Parathyroid adenoma (tissue), 2 donors: ENCODE data around the gene HOXA7.

Source experiments
- H2AFZ ChIP-seq: fragments of 300-600 bp; sonication (generic); one replicate; pipeline ENCODE4 v1.7.0; 2017; ENCODE audit warnings: antibody characterized with exemption, mild to moderate bottlenecking
- H3K27ac ChIP-seq: fragments of 300-600 bp; sonication (generic); one replicate; pipeline ENCODE4 v1.7.0; 2017
- H3K27me3 ChIP-seq: fragments of 300-600 bp; sonication (generic); one replicate; pipeline ENCODE4 v1.7.0; 2017; ENCODE audit warnings: low read length; ENCODE audit not compliant: control insufficient read depth, insufficient read depth
- H3K36me3 ChIP-seq: fragments of 300-600 bp; sonication (generic); one replicate; pipeline ENCODE4 v1.7.0; 2017; ENCODE audit warnings: low read length; ENCODE audit not compliant: control insufficient read depth, insufficient read depth
- H3K4me1 ChIP-seq: fragments of 300-600 bp; sonication (generic); one replicate; pipeline ENCODE4 v1.7.0; 2017; ENCODE audit warnings: control low read depth
- H3K4me2 ChIP-seq: fragments of 300-600 bp; sonication (generic); one replicate; pipeline ENCODE4 v1.7.0; 2017; ENCODE audit warnings: low read length
- H3K4me3 ChIP-seq: fragments of 300-600 bp; sonication (generic); one replicate; pipeline ENCODE4 v1.7.0; 2017; ENCODE audit warnings: low read depth, low read length
- H3K79me2 ChIP-seq: fragments of 300-600 bp; sonication (generic); one replicate; pipeline ENCODE4 v1.7.0; 2017; ENCODE audit warnings: control low read depth
- H3K9ac ChIP-seq: fragments of 300-600 bp; sonication (generic); one replicate; pipeline ENCODE4 v1.7.0; 2017; ENCODE audit warnings: mild to moderate bottlenecking
- H3K9me3 ChIP-seq: fragments of 300-600 bp; sonication (generic); one replicate; pipeline ENCODE4 v1.7.0; 2017; ENCODE audit warnings: low read length; ENCODE audit not compliant: control insufficient read depth
- CTCF ChIP-seq: fragments of 300-600 bp; sonication (generic); IDR thresholded peaks from one replicate; pipeline ENCODE4 v1.7.0; 2017; ENCODE audit warnings: antibody characterized with exemption, mild to moderate bottlenecking
- donor health status: primary hyperparathyroidism.

The HOXA7 gene

DNA sequence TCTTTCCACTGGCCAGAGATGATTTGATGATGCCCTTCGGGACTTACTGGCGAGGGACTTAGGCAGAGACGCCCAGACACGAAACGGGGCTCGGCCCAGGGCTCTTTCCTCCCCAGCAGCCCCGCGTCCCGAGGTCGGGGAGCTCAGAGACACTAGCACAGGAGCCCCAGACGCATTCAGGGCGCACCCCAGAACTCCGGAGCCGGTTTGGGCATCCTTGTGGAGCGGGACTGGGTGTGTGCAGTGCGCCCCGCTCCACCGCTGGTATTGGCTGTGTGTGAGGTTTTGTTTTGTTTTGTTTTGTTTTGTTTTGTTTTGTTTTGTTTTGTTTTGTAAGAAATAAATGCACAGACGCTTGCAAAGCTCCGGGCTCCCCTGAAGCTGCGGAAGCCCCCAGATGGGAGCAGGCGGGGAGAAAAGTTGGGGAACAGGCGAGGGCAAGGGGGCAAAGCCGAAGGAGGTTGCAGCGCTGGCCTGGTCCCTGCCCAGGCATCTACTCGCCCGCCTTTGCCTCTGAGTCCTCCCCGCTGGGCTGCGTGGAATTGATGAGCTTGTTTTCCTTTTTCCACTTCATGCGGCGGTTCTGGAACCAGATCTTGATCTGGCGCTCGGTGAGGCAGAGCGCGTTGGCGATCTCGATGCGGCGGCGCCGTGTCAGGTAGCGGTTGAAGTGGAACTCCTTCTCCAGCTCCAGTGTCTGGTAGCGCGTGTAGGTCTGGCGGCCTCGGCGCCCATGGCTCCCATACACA is 11.1 kb downstream of the HOXA7 start:
- no peak overlapping the region for H3K4me3 ChIP-seq
- no peak overlapping the region for H3K4me2 ChIP-seq
- H2AFZ ChIP-seq: no peak overlapping the region
- no peaks in the 10 kb centered on the region for H3K36me3 ChIP-seq
- H3K9ac ChIP-seq: no peak overlapping the region
- no peaks in the 10 kb centered on the region for H3K27me3 ChIP-seq
- no peaks in the 10 kb centered on the region for H3K4me1 ChIP-seq
- no peak overlapping the region for H3K27ac ChIP-seq
- H3K79me2 ChIP-seq: no peaks in the 10 kb centered on the region
- no peaks in the 10 kb centered on the region for H3K9me3 ChIP-seq
- no peak for TF ChIP-seq CTCF

DNA sequence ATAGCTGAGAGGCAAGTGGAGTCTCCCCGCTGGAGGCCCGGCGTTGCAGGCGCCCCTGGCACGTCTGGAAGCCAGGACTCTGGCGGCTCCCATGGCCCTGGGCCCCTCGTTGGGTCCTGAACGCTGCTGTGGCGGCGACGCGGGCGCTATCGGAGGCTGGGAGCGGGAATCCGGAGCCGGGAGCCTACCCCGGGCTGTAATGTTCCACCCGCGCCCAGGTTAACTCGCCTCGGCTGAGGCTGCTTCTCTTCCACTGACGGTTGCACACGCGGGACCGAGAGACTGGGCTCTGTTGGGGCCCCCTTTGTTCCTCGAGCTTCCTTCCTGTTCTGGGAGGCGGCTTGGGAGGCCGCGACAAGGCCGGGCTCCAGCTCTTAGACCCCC is 11.7 kb downstream of the HOXA7 start:
- no peak overlapping the region for H3K27ac ChIP-seq

DNA sequence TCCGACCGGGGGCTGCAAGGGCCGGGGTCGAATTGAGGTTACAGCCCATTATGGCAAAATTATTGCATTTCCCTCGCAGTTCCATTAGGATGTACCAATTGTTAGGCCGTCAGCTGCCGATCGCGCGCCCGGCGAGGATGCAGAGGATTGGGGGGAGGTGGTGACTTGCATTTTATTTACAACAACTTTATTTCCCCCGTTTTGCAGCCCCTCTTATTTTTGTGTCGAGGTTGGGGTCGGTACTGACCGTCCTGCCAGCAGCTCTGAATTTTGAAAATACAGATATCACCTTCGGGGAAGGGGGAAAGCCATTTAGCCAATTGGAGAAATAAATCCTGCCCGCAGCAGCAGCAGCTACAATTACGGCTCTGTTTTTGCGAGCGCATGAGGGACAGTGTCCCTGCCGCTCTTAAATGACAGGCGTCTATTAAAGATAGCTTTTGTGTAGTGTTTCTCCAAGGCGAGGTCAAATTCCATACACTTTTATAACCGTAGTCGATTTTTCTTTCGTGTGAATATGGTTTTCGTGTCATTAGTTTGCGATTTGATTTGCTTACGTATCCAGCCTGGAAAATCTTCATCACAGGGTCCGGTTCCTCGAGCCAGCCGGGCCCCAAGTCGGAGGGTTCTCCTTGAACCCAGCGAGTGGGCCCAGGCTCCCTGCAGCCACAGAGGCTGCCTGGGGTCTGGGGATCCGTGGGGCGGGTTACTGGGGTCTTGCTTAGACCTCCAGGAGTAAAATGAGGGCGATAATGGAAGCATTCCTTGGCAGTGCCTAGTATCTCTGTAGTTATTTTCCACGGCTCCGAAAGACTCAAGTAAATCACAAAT is 12.3 kb downstream of the HOXA7 start:
- Histone ChIP-seq H3K9me3 (no peaks in the 10 kb centered on the region), H2AFZ (no peak overlapping the region), H3K9ac (no peak overlapping the region), H3K27ac (no peak overlapping the region), H3K79me2 (no peaks in the 10 kb centered on the region), H3K4me2 (peak overlapping the region; percentile 43), H3K27me3 (no peaks in the 10 kb centered on the region), H3K4me3 (peak overlapping the region; percentile 80), H3K4me1 (no peaks in the 10 kb centered on the region), H3K36me3 (no peaks in the 10 kb centered on the region)
- no peak for TF ChIP-seq CTCF

More for the DNA sequence above, 11.7 kb downstream of the HOXA7 start:
- Histone ChIP-seq H3K4me2 (no peak overlapping the region), H3K27me3 (no peaks in the 10 kb centered on the region), H3K4me3 (no peak overlapping the region), H3K4me1 (no peaks in the 10 kb centered on the region), H3K9ac (no peak overlapping the region), H3K36me3 (no peaks in the 10 kb centered on the region), H3K9me3 (no peaks in the 10 kb centered on the region), H3K79me2 (no peaks in the 10 kb centered on the region), H2AFZ (no peak overlapping the region)
- TF ChIP-seq CTCF: no peak

DNA sequence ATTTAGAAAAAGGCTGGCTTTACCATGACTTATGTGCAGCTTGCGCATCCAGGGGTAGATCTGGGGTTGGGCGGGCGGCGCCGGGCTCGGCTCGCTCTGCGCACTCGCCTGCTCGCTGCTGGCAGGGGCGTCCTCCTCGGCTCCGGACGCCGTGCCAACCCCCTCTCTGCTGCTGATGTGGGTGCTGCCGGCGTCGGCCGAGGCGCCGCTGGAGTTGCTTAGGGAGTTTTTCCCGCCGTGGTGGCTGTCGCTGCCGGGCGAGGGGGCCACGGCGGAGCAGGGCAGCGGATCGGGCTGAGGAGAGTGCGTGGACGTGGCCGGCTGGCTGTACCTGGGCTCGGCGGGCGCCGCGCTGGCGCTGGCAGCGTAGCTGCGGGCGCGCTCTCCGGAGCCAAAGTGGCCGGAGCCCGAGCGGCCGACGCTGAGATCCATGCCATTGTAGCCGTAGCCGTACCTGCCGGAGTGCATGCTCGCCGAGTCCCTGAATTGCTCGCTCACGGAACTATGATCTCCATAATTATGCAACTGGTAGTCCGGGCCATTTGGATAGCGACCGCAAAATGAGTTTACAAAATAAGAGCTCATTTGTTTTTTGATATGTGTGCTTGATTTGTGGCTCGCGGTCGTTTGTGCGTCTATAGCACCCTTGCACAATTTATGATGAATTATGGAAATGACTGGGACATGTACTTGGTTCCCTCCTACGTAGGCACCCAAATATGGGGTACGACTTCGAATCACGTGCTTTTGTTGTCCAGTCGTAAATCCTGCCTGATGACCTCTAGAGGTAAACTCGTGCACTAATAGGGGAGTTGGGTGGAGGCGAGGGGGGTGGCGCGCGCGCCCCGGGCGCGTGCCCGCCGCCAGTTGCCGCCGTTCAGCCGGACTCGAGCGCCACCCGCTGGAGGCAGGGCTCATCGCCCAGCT is 13.2 kb downstream of the HOXA7 start, which contains the start of gene HOXA5:
TSS of gene HOXA5 (minus strand) at position 659 of the 927 bp plus-strand sequence. CDS start at position 585, 74 bp downstream.
- no peaks in the 10 kb centered on the region for H3K9me3 ChIP-seq
- H3K79me2 ChIP-seq: no peaks in the 10 kb centered on the region
- H3K4me1 ChIP-seq: no peaks in the 10 kb centered on the region
- H3K36me3 ChIP-seq: no peaks in the 10 kb centered on the region
- no peaks in the 10 kb centered on the region for H3K27me3 ChIP-seq
- H3K27ac ChIP-seq: no peak within 1 kb of the TSS
- H2AFZ ChIP-seq: peak within 1 kb of the TSS; percentile 5
- peak within 1 kb of the TSS; percentile 80 for H3K4me3 ChIP-seq
- peak within 1 kb of the TSS; percentile 91 for H3K4me2 ChIP-seq
- no peak within 1 kb of the TSS for H3K9ac ChIP-seq
- peak; percentile 21 for TF ChIP-seq CTCF
